Endothelial cell of umbilical vein (primary cell): ENCODE data around the gene EMB.

Experiments used
- EZH2 ChIP-seq: IDR thresholded peaks from 2 replicates; pipeline ENCODE4 v1.6.1; 2012; ENCODE audit warnings: borderline replicate concordance, low read depth, mild to moderate bottlenecking, moderate library complexity, low read length, inconsistent platforms; ENCODE audit not compliant: severe bottlenecking
- POLR2A ChIP-seq: IDR thresholded peaks from 2 replicates; pipeline ENCODE4 v1.6.1; 2012; ENCODE audit warnings: low read depth, mild to moderate bottlenecking, control low read depth, low read length
- TF ChIP-seq, protein P1 (sequence below), 2 donors: IDR thresholded peaks; 1 replicate in 1 of 2; 2 replicates in 1 of 2; pipeline ENCODE4 v1.5.1; 2011; ENCODE audit warnings: low read length in 2 of 2, mild to moderate bottlenecking in 2 of 2, moderate library complexity in 2 of 2, control low read depth in 1 of 2, inconsistent platforms in 1 of 2, low read depth in 1 of 2; ENCODE audit not compliant: insufficient read depth in 1 of 2; ENCODE audit errors: extremely low read depth in 1 of 2

DNA sequence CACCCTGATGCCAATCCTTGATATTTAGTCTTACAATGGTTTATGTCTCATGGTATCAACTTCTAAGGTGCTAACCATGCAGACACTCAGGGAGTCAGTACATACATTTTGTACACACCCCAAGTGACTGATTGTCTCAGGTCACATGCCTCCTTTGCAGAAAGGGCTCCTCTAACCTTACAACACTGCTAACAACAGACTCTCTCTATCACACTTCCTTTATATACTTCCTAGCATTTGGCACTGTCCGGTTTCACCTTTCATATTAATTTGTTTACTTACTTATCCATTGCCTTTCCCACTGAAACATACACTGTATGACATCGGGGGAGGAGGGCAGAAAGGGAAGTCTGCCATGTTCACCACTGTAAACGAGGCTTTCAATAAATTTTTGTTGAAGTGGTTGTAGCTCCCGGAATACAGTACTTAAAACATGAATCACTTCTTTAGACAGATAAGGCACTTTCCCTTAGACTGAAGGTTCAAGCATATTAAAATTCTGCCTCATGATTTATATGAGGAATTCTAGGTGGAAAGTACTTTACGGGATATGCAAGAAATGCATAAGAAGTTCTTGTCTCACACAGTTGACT lies 20.6 kb downstream of the EMB start:
- TF ChIP-seq, protein P1, sequence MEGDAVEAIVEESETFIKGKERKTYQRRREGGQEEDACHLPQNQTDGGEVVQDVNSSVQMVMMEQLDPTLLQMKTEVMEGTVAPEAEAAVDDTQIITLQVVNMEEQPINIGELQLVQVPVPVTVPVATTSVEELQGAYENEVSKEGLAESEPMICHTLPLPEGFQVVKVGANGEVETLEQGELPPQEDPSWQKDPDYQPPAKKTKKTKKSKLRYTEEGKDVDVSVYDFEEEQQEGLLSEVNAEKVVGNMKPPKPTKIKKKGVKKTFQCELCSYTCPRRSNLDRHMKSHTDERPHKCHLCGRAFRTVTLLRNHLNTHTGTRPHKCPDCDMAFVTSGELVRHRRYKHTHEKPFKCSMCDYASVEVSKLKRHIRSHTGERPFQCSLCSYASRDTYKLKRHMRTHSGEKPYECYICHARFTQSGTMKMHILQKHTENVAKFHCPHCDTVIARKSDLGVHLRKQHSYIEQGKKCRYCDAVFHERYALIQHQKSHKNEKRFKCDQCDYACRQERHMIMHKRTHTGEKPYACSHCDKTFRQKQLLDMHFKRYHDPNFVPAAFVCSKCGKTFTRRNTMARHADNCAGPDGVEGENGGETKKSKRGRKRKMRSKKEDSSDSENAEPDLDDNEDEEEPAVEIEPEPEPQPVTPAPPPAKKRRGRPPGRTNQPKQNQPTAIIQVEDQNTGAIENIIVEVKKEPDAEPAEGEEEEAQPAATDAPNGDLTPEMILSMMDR (IDR thresholded peaks at IDR 0.05; ENCODE audit: extremely low read depth in 1 of 2, insufficient read depth in 1 of 2, low read depth in 1 of 2, low read length in 2 of 2) = no peak
- TF ChIP-seq POLR2A (no peak), EZH2 (no peak)
